ENCODE results near the gene USP6.
A peak's percentile ranks its signal among the peaks of the same experiment; 100 is the strongest.
"Not testable (repeated sequence)": the region's sequence is repeated elsewhere in the genome, so short reads cannot be mapped to it uniquely, and the experiment has no call there.

Gene USP6

GRCh38 chr17:5115673-5116651 is at the start of gene USP6:
Gene USP6, plus strand, starts transcription at chr17:5116032. Its CDS starts 14,336 bp downstream, at chr17:5130368.
- no peak for DNase-seq (ENCODE audit: low spot score)

- DNase-seq (ENCODE audit: low spot score) = no peak
Measured at GRCh38 chr17:5068236-5068635, 47.6 kb upstream of the USP6 start.

GRCh38 chr17:5069724-5070123 is 46.1 kb upstream of the USP6 start:
- DNase-seq (ENCODE audit: low spot score) = no peak

- not testable (repeated sequence) for DNase-seq (ENCODE audit: low spot score)
Measured at GRCh38 chr17:5075472-5075871, 40.4 kb upstream of the USP6 start.

- DNase-seq (ENCODE audit: low spot score) = not testable (repeated sequence)
Measured at GRCh38 chr17:5077275-5077674, 38.6 kb upstream of the USP6 start.

GRCh38 chr17:5077781-5078105 is 38.1 kb upstream of the USP6 start:
- no peak for DNase-seq (ENCODE audit: low spot score)

GRCh38 chr17:5078106-5079028 is 37.5 kb upstream of the USP6 start, which contains the start of gene ZFP3:
Gene ZFP3, plus strand, starts transcription at chr17:5078467. Its CDS starts 13,038 bp downstream, at chr17:5091505.
- DNase-seq (ENCODE audit: low spot score) = peak; percentile 89

- no peak for DNase-seq (ENCODE audit: low spot score)
Measured at GRCh38 chr17:5080591-5080990, 35.2 kb upstream of the USP6 start.

- DNase-seq (ENCODE audit: low spot score) = no peak
Measured at GRCh38 chr17:5092218-5093010, 23.4 kb upstream of the USP6 start.

- DNase-seq (ENCODE audit: low spot score) = no peak
Measured at GRCh38 chr17:5096731-5097100, 19.1 kb upstream of the USP6 start.

GRCh38 chr17:5097101-5097834 is 18.6 kb upstream of the USP6 start:
- peak; percentile 43 for DNase-seq (ENCODE audit: low spot score)

- DNase-seq (ENCODE audit: low spot score) = no peak
Measured at GRCh38 chr17:5099271-5099670, 16.6 kb upstream of the USP6 start.

- no peak for DNase-seq (ENCODE audit: low spot score)
Measured at GRCh38 chr17:5100832-5101231, 15.0 kb upstream of the USP6 start.

GRCh38 chr17:5110816-5111215 is 5.0 kb upstream of the USP6 start:
- DNase-seq (ENCODE audit: low spot score) = peak; percentile 22

- DNase-seq (ENCODE audit: low spot score) = peak; percentile 93
Measured at GRCh38 chr17:5111402-5112204, 4.2 kb upstream of the USP6 start, which contains the start of gene ZNF232. Gene ZNF232, minus strand, starts transcription at chr17:5111878. Its CDS starts 56 bp downstream, at chr17:5111822.

- no peak for DNase-seq (ENCODE audit: low spot score)
Measured at GRCh38 chr17:5118219-5118618, 2.4 kb downstream of the USP6 start.

GRCh38 chr17:5120036-5120435 is 4.2 kb downstream of the USP6 start:
- DNase-seq (ENCODE audit: low spot score) = no peak

GRCh38 chr17:5120436-5121185 is 4.8 kb downstream of the USP6 start:
- not testable (repeated sequence) for DNase-seq (ENCODE audit: low spot score)

GRCh38 chr17:5121186-5121841 is 5.5 kb downstream of the USP6 start:
- DNase-seq (ENCODE audit: low spot score) = no peak
